ENCODE results near the gene RNPEPL1. TPM values are rescaled to one million over a fixed set of nuclear protein-coding genes. Genes with fewer than 3 reads are reported as not detected.

RNPEPL1 gene
- polyA plus RNA-seq, 3 donors = 15.4 to 100 (median 36.4) TPM

DNA sequence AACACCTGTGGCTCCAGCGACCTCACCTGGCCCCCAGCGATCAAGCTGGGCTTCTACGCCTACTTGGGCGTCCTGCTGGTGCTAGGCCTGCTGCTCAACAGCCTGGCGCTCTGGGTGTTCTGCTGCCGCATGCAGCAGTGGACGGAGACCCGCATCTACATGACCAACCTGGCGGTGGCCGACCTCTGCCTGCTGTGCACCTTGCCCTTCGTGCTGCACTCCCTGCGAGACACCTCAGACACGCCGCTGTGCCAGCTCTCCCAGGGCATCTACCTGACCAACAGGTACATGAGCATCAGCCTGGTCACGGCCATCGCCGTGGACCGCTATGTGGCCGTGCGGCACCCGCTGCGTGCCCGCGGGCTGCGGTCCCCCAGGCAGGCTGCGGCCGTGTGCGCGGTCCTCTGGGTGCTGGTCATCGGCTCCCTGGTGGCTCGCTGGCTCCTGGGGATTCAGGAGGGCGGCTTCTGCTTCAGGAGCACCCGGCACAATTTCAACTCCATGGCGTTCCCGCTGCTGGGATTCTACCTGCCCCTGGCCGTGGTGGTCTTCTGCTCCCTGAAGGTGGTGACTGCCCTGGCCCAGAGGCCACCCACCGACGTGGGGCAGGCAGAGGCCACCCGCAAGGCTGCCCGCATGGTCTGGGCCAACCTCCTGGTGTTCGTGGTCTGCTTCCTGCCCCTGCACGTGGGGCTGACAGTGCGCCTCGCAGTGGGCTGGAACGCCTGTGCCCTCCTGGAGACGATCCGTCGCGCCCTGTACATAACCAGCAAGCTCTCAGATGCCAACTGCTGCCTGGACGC is 61.9 kb downstream of the RNPEPL1 start:
- Mint-ChIP-seq H3K27me3 (ENCODE audit: low read depth in 3 of 3) (peaks cover 0 to 3% (median 2%) of the 10 kb centered on the region in 3 donors), H3K27ac (peak overlapping the region in 1 of 7 donors; percentile 48), H3K36me3 (peaks cover 23 to 46% of the 10 kb centered on the region in 2 donors), H3K4me1 (peaks cover 27% of the 10 kb centered on the region), H3K9me3 (peaks cover 19 to 33% (median 26%) of the 10 kb centered on the region in 7 donors), H3K4me3 (no peak overlapping the region)
- peaks cover 6% of the 10 kb centered on the region for H4K20me1 ChIP-seq (ENCODE audit: insufficient read depth, low read length)
- no peak overlapping the region for H3K4me2 ChIP-seq (replicated peaks; ENCODE audit: extremely low read depth, low read length, poor library complexity, severe bottlenecking)
- peaks cover 34 to 35% of the 10 kb centered on the region in 2 donors for H3K36me3 ChIP-seq (replicated peaks in 1 of 2; ENCODE audit: control insufficient read depth in 1 of 2, insufficient read depth in 2 of 2, low read length in 2 of 2)
- H2AFZ ChIP-seq (ENCODE audit: insufficient read depth, low read depth, low read length, poor library complexity, severe bottlenecking) = no peak overlapping the region
- peaks cover 27 to 38% of the 10 kb centered on the region in 2 donors for H3K4me1 ChIP-seq (ENCODE audit: control insufficient read depth in 1 of 2, insufficient read depth in 2 of 2, low read length in 2 of 2)
- H3K9me3 ChIP-seq (replicated peaks in 1 of 2; ENCODE audit: control insufficient read depth in 1 of 2, insufficient read depth in 1 of 2, low read length in 2 of 2) = peaks cover 12 to 20% of the 10 kb centered on the region in 2 donors
- WGBS (ENCODE audit: insufficient coverage) = 96% methylated on average over 49 of the region's 50 CpGs
- H3K27ac ChIP-seq (ENCODE audit: low read depth in 1 of 2, low read length in 2 of 2) = no peak overlapping the region
- no peak overlapping the region for H3K4me3 ChIP-seq (replicated peaks in 1 of 3; ENCODE audit: low read depth in 2 of 3, low read length in 3 of 3)
- H3K27me3 ChIP-seq (ENCODE audit: control insufficient read depth in 2 of 2, insufficient read depth in 2 of 2, low read length in 2 of 2) = no peaks in the 10 kb centered on the region
- intact Hi-C loops (cut with micrococcal nuclease) = loop anchor here in 1 of 2 donors (5.0 kb wide), 1 partner anchor 68 kb away; the partner anchor contains the start of gene DUSP28
- peak in 1 of 3 donors; percentile 5 for DNase-seq
- no peak overlapping the region for H3K9ac ChIP-seq (ENCODE audit: insufficient read depth, low read length, poor library complexity, severe bottlenecking)
- H3K79me2 ChIP-seq (ENCODE audit: insufficient read depth, low read length) = peaks cover 19% of the 10 kb centered on the region
- TF ChIP-seq, protein P1, sequence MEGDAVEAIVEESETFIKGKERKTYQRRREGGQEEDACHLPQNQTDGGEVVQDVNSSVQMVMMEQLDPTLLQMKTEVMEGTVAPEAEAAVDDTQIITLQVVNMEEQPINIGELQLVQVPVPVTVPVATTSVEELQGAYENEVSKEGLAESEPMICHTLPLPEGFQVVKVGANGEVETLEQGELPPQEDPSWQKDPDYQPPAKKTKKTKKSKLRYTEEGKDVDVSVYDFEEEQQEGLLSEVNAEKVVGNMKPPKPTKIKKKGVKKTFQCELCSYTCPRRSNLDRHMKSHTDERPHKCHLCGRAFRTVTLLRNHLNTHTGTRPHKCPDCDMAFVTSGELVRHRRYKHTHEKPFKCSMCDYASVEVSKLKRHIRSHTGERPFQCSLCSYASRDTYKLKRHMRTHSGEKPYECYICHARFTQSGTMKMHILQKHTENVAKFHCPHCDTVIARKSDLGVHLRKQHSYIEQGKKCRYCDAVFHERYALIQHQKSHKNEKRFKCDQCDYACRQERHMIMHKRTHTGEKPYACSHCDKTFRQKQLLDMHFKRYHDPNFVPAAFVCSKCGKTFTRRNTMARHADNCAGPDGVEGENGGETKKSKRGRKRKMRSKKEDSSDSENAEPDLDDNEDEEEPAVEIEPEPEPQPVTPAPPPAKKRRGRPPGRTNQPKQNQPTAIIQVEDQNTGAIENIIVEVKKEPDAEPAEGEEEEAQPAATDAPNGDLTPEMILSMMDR (IDR thresholded peaks at IDR 0.05) = no peak

Other genes with a start within 250 kb of the RNPEPL1 start
- gene GPC1, start 132.8 kb upstream of the RNPEPL1 start, polyA plus RNA-seq = under 1 TPM in 1 of 3 donors, not detected in 2; 0.08 TPM
- gene ANKMY1, start 10.5 kb upstream of the RNPEPL1 start, polyA plus RNA-seq = 10 to 100 TPM in 1 of 3 donors, 1 to 10 TPM in 2; 2.1 to 22.9 (median 2.9) TPM
- gene DUSP28, start 8.1 kb upstream of the RNPEPL1 start, polyA plus RNA-seq = 10 to 100 TPM; 10.8 to 17.7 (median 17.1) TPM
- gene CAPN10, start 18.2 kb downstream of the RNPEPL1 start, polyA plus RNA-seq = 10 to 100 TPM in 1 of 3 donors, 1 to 10 TPM in 2; 7.3 to 57.0 (median 7.4) TPM
- 10 to 100 TPM; 30.6 to 37.8 (median 36.3) TPM for gene GPR35, start 57.0 kb downstream of the RNPEPL1 start, polyA plus RNA-seq
- gene AQP12B, start 114.4 kb downstream of the RNPEPL1 start, polyA plus RNA-seq = not detected
- not detected for gene AQP12A, start 123.4 kb downstream of the RNPEPL1 start, polyA plus RNA-seq

Measured in CD14-positive monocyte (primary cell).